Liver (tissue), 9 donors: ENCODE results near the gene MR1. TPM values are rescaled to one million over a fixed set of nuclear protein-coding genes. Genes with fewer than 3 reads are reported as not detected.
"Not testable (repeated sequence)": the region's sequence is repeated elsewhere in the genome, so short reads cannot be mapped to it uniquely, and the experiment has no call there.

Experiments used
- DNase-seq: peaks from one replicate; pipeline ENCODE4 v3.0.0-alpha.2; 2017; ENCODE audit warnings: low spot score
- H3K27ac ChIP-seq, 2 donors: one replicate each; pipeline ENCODE4 v1.7.0; 2013; ENCODE audit warnings: inconsistent platforms in 2 of 2, low read length in 2 of 2, control low read depth in 1 of 2, low read depth in 1 of 2, mild to moderate bottlenecking in 1 of 2
- H3K27me3 ChIP-seq, 4 donors: one replicate each; pipeline versions ENCODE4 v1.6.1 to v1.7.0; 2013; ENCODE audit warnings: low read length in 3 of 4, inconsistent platforms in 1 of 4, mild to moderate bottlenecking in 1 of 4, moderate library complexity in 1 of 4; ENCODE audit not compliant: control insufficient read depth in 4 of 4, insufficient read depth in 4 of 4
- H3K36me3 ChIP-seq, 4 donors: one replicate each; pipeline versions ENCODE4 v1.6.1 to v1.7.0; 2013; ENCODE audit warnings: low read length in 3 of 4, mild to moderate bottlenecking in 3 of 4, low read depth in 1 of 4, moderate library complexity in 1 of 4; ENCODE audit not compliant: control insufficient read depth in 4 of 4, insufficient read depth in 3 of 4
- H3K4me1 ChIP-seq, 4 donors: one replicate each; pipeline versions ENCODE4 v1.6.1 to v1.7.0; 2013; ENCODE audit warnings: low read length in 3 of 4, mild to moderate bottlenecking in 3 of 4, moderate library complexity in 1 of 4; ENCODE audit not compliant: control insufficient read depth in 4 of 4, insufficient read depth in 4 of 4
- H3K4me3 ChIP-seq, 3 donors: one replicate each; pipeline versions ENCODE4 v1.6.1 to v1.7.0; 2013; ENCODE audit warnings: low read length in 3 of 3, control low read depth in 1 of 3, low read depth in 1 of 3, mild to moderate bottlenecking in 1 of 3
- H3K9ac ChIP-seq, 2 donors: one replicate each; pipeline ENCODE4 v1.7.0; 2013; ENCODE audit warnings: low read length in 2 of 2, mild to moderate bottlenecking in 2 of 2, moderate library complexity in 2 of 2, control low read depth in 1 of 2, low read depth in 1 of 2
- H3K9me3 ChIP-seq, 4 donors: one replicate each; pipeline versions ENCODE4 v1.6.1 to v1.7.0; 2013; ENCODE audit warnings: low read length in 3 of 4; ENCODE audit not compliant: control insufficient read depth in 4 of 4
- EGR1 ChIP-seq, 2 donors: IDR thresholded peaks; 2 replicates each; pipeline ENCODE4 v1.6.1; 2016 to 2018; ENCODE audit warnings: antibody characterized with exemption in 2 of 2, low read depth in 2 of 2
- FOXA1 ChIP-seq: IDR thresholded peaks from 2 replicates; pipeline ENCODE4 v1.6.1; 2016; ENCODE audit warnings: antibody characterized with exemption
- GABPA ChIP-seq, 2 donors: IDR thresholded peaks in 1 of 2; conservative IDR thresholded peaks in 1 of 2; 2 replicates each; pipeline ENCODE4 v1.6.1; 2016; ENCODE audit warnings: antibody characterized with exemption in 2 of 2, mild to moderate bottlenecking in 1 of 2, moderate library complexity in 1 of 2
- HNF4A ChIP-seq, 2 donors: conservative IDR thresholded peaks; 2 replicates each; pipeline ENCODE4 v1.6.1; 2016; ENCODE audit warnings: antibody characterized with exemption in 2 of 2, mild to moderate bottlenecking in 2 of 2
- HNF4G ChIP-seq: IDR thresholded peaks from 2 replicates; pipeline ENCODE4 v1.6.1; 2016; ENCODE audit warnings: antibody characterized with exemption
- JUND ChIP-seq, 2 donors: IDR thresholded peaks; 2 replicates each; pipeline ENCODE4 v1.6.1; 2016; ENCODE audit warnings: antibody characterized with exemption in 2 of 2
- NR2F2 ChIP-seq: IDR thresholded peaks from 2 replicates; pipeline ENCODE4 v1.6.1; 2016; ENCODE audit warnings: antibody characterized with exemption
- RAD21 ChIP-seq, 2 donors: IDR thresholded peaks; 2 replicates each; pipeline ENCODE4 v1.6.1; 2016; ENCODE audit warnings: antibody characterized with exemption in 2 of 2, mild to moderate bottlenecking in 2 of 2
- SP1 ChIP-seq: IDR thresholded peaks from 2 replicates; pipeline ENCODE4 v1.6.1; 2018; ENCODE audit warnings: antibody characterized with exemption, mild to moderate bottlenecking
- YY1 ChIP-seq: IDR thresholded peaks from 2 replicates; pipeline ENCODE4 v1.6.1; 2016; ENCODE audit warnings: antibody characterized with exemption, mild to moderate bottlenecking
- WGBS: extraction: QIAGEN DNeasy Blood & Tissue Kit; methylation state at CpG from one replicate; pipeline ENCODE4 v1.1.7; 2013; 5-methylcytosine and 5-hydroxymethylcytosine counted together
- polyA plus RNA-seq, 2 donors: library from polyadenylated mRNA; stranded (reverse) in 1 of 2; unstranded in 1 of 2; fragments of 200-250 nt in 1 of 2; fragments of >200 nt in 1 of 2; fragmentation: Nextera tagmentation in 1 of 2; extraction: Ambion mirVana in 1 of 2; gene quantifications; one replicate each; pipeline versions ENCODE4 v1.2.1 to v1.2.3, GENCODE V29; 2013 to 2015
- total RNA-seq, 2 donors: library from RNA; depleted of rRNA; stranded (reverse); fragments of >200 nt; gene quantifications; one replicate each; pipeline ENCODE4 v1.2.3, GENCODE V29; 2014
- TF ChIP-seq, protein P1 (sequence below): IDR thresholded peaks from 2 replicates; pipeline ENCODE4 v1.6.1; 2016; ENCODE audit warnings: antibody characterized with exemption, mild to moderate bottlenecking
- TF ChIP-seq, protein P2 (sequence below): IDR thresholded peaks from 2 replicates; pipeline ENCODE4 v1.6.1; 2016; ENCODE audit warnings: antibody characterized with exemption
- TF ChIP-seq, protein P3 (sequence below): IDR thresholded peaks from 2 replicates; pipeline ENCODE4 v1.6.1; 2016; ENCODE audit warnings: antibody characterized with exemption
- donor health status: healthy.
- donor health status: healthy.
- donor health status: healthy.
- donor health status: healthy.
- donor health status: healthy.

The MR1 gene
- total and polyA plus RNA-seq, 4 donors: 5.5 to 8.1 (median 6.1) TPM

DNA sequence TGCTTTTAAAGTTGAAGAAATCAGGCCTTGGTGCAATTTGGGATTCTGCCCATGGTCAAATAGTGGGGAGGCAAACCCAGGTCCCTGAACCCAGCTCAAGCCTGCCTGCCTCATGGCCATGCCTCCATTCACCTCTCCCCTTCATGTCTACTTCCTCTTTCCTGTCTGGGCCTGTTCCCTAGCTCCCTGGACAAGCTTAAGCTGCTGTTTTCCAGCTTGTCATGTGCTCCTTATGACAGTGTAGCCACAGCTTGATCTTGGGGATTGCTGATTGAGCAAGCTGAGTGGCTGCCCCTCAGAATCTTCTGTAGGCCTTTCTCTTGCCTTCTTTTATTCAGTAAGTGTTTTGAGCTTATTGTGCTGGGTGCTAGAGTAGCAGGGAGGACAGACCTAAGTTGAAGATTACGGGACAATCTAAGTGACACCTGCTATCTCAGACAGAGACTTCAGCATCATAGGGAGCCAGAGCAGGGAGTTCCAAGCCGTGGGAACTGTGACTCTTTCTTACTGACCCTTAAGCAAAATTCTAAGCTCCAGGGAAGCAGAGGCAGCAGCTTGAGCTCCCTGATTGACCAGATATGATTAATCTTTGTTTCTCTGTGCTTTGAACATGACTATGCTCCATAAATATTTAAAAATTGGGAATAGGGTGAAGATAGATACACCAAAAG lies 520 bp upstream of the MR1 start:
- Histone ChIP-seq H3K36me3 (no peaks in the 10 kb centered on the region), H3K4me1 (peaks cover 0 to 12% (median 5%) of the 10 kb centered on the region in 4 donors), H3K27me3 (no peaks in the 10 kb centered on the region), H3K9me3 (no peaks in the 10 kb centered on the region), H3K27ac (peak overlapping the region; percentile 83 to 90), H3K9ac (peak overlapping the region; percentile 65 to 92), H3K4me3 (peak overlapping the region; percentile 52 to 90 (median 78))
- peak; percentile 49 for DNase-seq
- 32% methylated on average over 2 of the region's 2 CpGs for WGBS
- no peak for TF ChIP-seq HNF4A (conservative IDR thresholded peaks at IDR 0.05)
- TF ChIP-seq YY1: peak; percentile 43
- TF ChIP-seq, protein P1, sequence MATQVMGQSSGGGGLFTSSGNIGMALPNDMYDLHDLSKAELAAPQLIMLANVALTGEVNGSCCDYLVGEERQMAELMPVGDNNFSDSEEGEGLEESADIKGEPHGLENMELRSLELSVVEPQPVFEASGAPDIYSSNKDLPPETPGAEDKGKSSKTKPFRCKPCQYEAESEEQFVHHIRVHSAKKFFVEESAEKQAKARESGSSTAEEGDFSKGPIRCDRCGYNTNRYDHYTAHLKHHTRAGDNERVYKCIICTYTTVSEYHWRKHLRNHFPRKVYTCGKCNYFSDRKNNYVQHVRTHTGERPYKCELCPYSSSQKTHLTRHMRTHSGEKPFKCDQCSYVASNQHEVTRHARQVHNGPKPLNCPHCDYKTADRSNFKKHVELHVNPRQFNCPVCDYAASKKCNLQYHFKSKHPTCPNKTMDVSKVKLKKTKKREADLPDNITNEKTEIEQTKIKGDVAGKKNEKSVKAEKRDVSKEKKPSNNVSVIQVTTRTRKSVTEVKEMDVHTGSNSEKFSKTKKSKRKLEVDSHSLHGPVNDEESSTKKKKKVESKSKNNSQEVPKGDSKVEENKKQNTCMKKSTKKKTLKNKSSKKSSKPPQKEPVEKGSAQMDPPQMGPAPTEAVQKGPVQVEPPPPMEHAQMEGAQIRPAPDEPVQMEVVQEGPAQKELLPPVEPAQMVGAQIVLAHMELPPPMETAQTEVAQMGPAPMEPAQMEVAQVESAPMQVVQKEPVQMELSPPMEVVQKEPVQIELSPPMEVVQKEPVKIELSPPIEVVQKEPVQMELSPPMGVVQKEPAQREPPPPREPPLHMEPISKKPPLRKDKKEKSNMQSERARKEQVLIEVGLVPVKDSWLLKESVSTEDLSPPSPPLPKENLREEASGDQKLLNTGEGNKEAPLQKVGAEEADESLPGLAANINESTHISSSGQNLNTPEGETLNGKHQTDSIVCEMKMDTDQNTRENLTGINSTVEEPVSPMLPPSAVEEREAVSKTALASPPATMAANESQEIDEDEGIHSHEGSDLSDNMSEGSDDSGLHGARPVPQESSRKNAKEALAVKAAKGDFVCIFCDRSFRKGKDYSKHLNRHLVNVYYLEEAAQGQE: no peak
- TF ChIP-seq SP1: no peak
- TF ChIP-seq NR2F2: no peak
- TF ChIP-seq, protein P2, sequence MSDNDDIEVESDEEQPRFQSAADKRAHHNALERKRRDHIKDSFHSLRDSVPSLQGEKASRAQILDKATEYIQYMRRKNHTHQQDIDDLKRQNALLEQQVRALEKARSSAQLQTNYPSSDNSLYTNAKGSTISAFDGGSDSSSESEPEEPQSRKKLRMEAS: no peak
- no peak for TF ChIP-seq JUND (IDR thresholded peaks at IDR 0.05)
- TF ChIP-seq RAD21 (IDR thresholded peaks at IDR 0.05): no peak
- TF ChIP-seq EGR1 (IDR thresholded peaks at IDR 0.05; ENCODE audit: low read depth in 2 of 2): no peak
- TF ChIP-seq GABPA (IDR thresholded peaks at IDR 0.05 in 1 of 2, conservative IDR thresholded peaks at IDR 0.05 in 1 of 2): peak; percentile 9 to 32

DNA sequence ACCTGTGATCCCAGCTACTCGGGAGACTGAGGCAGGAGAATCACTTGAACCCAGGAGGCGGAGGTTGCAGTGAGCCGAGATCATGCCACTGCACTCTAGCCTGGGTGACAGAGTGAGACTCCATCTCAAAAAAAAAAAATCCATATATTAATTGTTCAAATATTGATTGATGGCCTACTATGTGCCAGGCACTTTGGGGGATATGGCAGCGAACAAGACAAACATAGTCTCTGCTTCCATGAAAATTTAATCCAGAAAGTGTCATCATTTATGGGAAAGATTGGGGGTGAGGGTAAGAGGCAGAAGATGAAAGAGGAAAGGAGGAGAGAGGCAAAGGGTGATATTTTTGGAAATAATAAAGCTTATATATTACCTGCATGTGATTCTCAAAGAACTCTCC lies 1.4 kb downstream of the MR1 start:
- not testable (repeated sequence) for H3K9me3 ChIP-seq, DNase-seq, H3K9ac ChIP-seq, H3K4me3 ChIP-seq, H3K36me3 ChIP-seq, H3K27ac ChIP-seq, H3K27me3 ChIP-seq
- H3K4me1 ChIP-seq: peaks cover 0 to 14% (median 5%) of the 10 kb centered on the region in 4 donors
- WGBS: 96% methylated on average over 4 of the region's 4 CpGs

DNA sequence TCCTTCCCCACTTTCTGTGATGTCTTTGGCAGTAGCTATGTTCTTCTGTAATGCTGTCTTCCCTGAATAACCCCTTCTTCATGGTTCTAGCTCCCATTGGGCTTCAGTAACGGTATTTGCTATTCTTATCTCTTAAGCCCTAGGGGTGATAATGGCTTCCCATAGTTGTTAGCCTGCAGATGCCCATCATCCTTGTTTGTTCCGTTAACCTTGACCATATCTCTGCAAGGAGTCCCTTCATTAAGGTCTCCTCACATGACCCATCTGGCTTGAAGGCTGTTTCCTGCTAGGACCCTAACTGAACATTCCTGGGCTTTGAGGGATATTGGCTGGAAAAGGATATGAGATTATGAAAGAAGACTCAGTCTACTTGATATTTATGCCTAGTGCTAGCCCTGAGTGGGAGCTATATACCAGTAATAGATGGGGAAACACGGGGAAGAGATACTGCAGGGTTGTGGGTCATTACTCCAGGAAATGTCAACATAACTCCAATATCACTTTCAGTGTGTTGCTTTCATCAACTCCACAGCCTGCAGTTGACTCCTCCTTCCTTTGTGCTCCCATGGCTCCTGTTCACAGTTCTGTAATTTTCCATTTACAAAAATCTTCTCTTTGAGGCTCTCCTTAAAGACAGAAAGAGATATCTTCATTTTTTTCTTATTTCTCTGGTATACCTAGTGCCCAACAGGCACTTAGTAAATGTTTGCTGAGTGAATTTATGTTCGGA lies 2.5 kb downstream of the MR1 start:
- TF ChIP-seq HNF4G (no peak), FOXA1 (no peak)
- TF ChIP-seq, protein P1: no peak
- TF ChIP-seq, protein P2: no peak
- TF ChIP-seq, protein P3, sequence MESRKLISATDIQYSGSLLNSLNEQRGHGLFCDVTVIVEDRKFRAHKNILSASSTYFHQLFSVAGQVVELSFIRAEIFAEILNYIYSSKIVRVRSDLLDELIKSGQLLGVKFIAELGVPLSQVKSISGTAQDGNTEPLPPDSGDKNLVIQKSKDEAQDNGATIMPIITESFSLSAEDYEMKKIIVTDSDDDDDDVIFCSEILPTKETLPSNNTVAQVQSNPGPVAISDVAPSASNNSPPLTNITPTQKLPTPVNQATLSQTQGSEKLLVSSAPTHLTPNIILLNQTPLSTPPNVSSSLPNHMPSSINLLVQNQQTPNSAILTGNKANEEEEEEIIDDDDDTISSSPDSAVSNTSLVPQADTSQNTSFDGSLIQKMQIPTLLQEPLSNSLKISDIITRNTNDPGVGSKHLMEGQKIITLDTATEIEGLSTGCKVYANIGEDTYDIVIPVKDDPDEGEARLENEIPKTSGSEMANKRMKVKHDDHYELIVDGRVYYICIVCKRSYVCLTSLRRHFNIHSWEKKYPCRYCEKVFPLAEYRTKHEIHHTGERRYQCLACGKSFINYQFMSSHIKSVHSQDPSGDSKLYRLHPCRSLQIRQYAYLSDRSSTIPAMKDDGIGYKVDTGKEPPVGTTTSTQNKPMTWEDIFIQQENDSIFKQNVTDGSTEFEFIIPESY: no peak
- no peak overlapping the region for H3K27ac ChIP-seq

More for the DNA sequence above, 2.5 kb downstream of the MR1 start:
- WGBS: 78% methylated on average over 4 of the region's 4 CpGs
- Histone ChIP-seq H3K36me3 (no peaks in the 10 kb centered on the region), H3K27me3 (no peaks in the 10 kb centered on the region), H3K4me1 (peaks cover 0 to 19% (median 8%) of the 10 kb centered on the region in 4 donors), H3K9me3 (no peaks in the 10 kb centered on the region), H3K9ac (no peak overlapping the region), H3K4me3 (no peak overlapping the region)
- DNase-seq: no peak
